HEK293T (cell line): Measurements from ENCODE around the gene SLC47A2.

Experiments used
- CTCF ChIA-PET: fragments of 350-600 bp; formaldehyde crosslinking; extraction: SDS; loops from one replicate; lab custom pipeline; 2021; ENCODE audit warnings: antibody characterized with exemption, inconsistent platforms; lab: Yijun Ruan, JAX
- POLR2A ChIA-PET: fragments of 350-600 bp; formaldehyde crosslinking; extraction: SDS; loops from one replicate; lab custom pipeline; 2020; ENCODE audit warnings: antibody characterized with exemption, inconsistent platforms; lab: Yijun Ruan, JAX
- DNase-seq: peaks from one replicate; pipeline ENCODE4 v3.0.0; 2012; ENCODE audit warnings: mixed read lengths; ENCODE audit errors: extremely low spot score
- ARNT ChIP-seq: fragments of 450-650 bp; IDR thresholded peaks from 2 replicates; pipeline ENCODE4 v1.6.1; 2017; ENCODE audit warnings: mild to moderate bottlenecking
- BHLHE40 ChIP-seq: fragments of 450-650 bp; IDR thresholded peaks from 2 replicates; pipeline ENCODE4 v1.6.1; 2016; ENCODE audit warnings: mild to moderate bottlenecking, moderate library complexity, borderline replicate concordance
- CTBP1 ChIP-seq: fragments of 450-650 bp; IDR thresholded peaks from 2 replicates; pipeline ENCODE4 v1.6.1; 2016; ENCODE audit warnings: borderline replicate concordance
- ELF4 ChIP-seq: fragments of 450-650 bp; IDR thresholded peaks from 2 replicates; pipeline ENCODE4 v1.6.1; 2017; ENCODE audit warnings: antibody characterized with exemption
- FOXA1 ChIP-seq: fragments of 450-650 bp; IDR thresholded peaks from 2 replicates; pipeline ENCODE4 v1.6.1; 2016; ENCODE audit warnings: mild to moderate bottlenecking
- FOXK2 ChIP-seq: fragments of 450-650 bp; IDR thresholded peaks from 2 replicates; pipeline ENCODE4 v1.6.1; 2016; ENCODE audit warnings: mild to moderate bottlenecking
- FOXM1 ChIP-seq: fragments of 450-650 bp; IDR thresholded peaks from 2 replicates; pipeline ENCODE4 v1.6.1; 2017; ENCODE audit warnings: mild to moderate bottlenecking, borderline replicate concordance
- HDGF ChIP-seq: fragments of 450-650 bp; IDR thresholded peaks from 2 replicates; pipeline ENCODE4 v1.6.1; 2017; ENCODE audit warnings: antibody characterized with exemption, borderline replicate concordance
- L3MBTL2 ChIP-seq: fragments of 450-650 bp; conservative IDR thresholded peaks from 2 replicates; pipeline ENCODE4 v1.6.1; 2016; ENCODE audit warnings: mild to moderate bottlenecking
- LEF1 ChIP-seq: fragments of 450-650 bp; IDR thresholded peaks from 2 replicates; pipeline ENCODE4 v1.6.1; 2017; ENCODE audit warnings: mild to moderate bottlenecking, borderline replicate concordance
- NFRKB ChIP-seq: fragments of 450-650 bp; IDR thresholded peaks from 2 replicates; pipeline ENCODE4 v1.6.1; 2016; ENCODE audit warnings: mild to moderate bottlenecking, moderate library complexity
- PKNOX1 ChIP-seq: fragments of 450-650 bp; IDR thresholded peaks from 2 replicates; pipeline ENCODE4 v1.6.1; 2016
- SP1 ChIP-seq: fragments of 450-650 bp; IDR thresholded peaks from 2 replicates; pipeline ENCODE4 v1.6.1; 2017
- SUZ12 ChIP-seq: fragments of 450-650 bp; IDR thresholded peaks from 2 replicates; pipeline ENCODE4 v1.6.1; 2016; ENCODE audit warnings: mild to moderate bottlenecking
- TARDBP ChIP-seq: fragments of 450-650 bp; IDR thresholded peaks from 2 replicates; pipeline ENCODE4 v1.6.1; 2016
- ZNF384 ChIP-seq: fragments of 450-650 bp; IDR thresholded peaks from 2 replicates; pipeline ENCODE4 v1.6.1; 2016

Gene SLC47A2

GRCh38 chr17:19740933-19741332 is 24.5 kb upstream of the SLC47A2 start:
- DNase-seq, result no peak
- TF ChIP-seq FOXM1 (no peak), TARDBP (no peak), CTBP1 (no peak), FOXA1 (no peak), ZNF384 (no peak), L3MBTL2 (no peak), NFRKB (no peak), ARNT (no peak), SUZ12 (no peak), PKNOX1 (no peak), FOXK2 (no peak), ELF4 (no peak), SP1 (no peak), LEF1 (no peak), HDGF (no peak), BHLHE40 (no peak)
- CTCF ChIA-PET, result no interaction called here
- POLR2A ChIA-PET, result interaction anchor here (1.1 to 1.3 kb wide), 2 partner anchors 10 to 92 kb away, joined by 3 read pairs; partner anchors contain the start of gene ALDH3A2

- TF ChIP-seq CTBP1 (no peak), LEF1 (no peak), FOXM1 (no peak), ZNF384 (no peak)
- CTCF ChIA-PET, result no interaction called here
- no peak for DNase-seq
- POLR2A ChIA-PET, result interaction anchor here (1.1 kb wide), 1 partner anchor 91 kb away, joined by 3 read pairs; the partner anchor contains the start of gene ALDH3A2
These were observed 23.1 kb upstream of the SLC47A2 start for GRCh38 chr17:19739241-19740201.

GRCh38 chr17:19738757-19739156 is 22.4 kb upstream of the SLC47A2 start:
- CTCF ChIA-PET, result no interaction called here
- POLR2A ChIA-PET, result interaction anchor here (1.2 kb wide), 1 partner anchor 83 kb away, joined by 3 read pairs; no protein-coding TSS in a partner anchor
- no peak for TF ChIP-seq SUZ12
- no peak for TF ChIP-seq HDGF
- TF ChIP-seq L3MBTL2, result no peak
- TF ChIP-seq PKNOX1, result no peak
- no peak for TF ChIP-seq TARDBP
- no peak for TF ChIP-seq FOXM1
- TF ChIP-seq ARNT, result no peak
- no peak for TF ChIP-seq CTBP1
- TF ChIP-seq FOXA1, result no peak
- TF ChIP-seq SP1, result no peak
- TF ChIP-seq BHLHE40, result no peak
- no peak for TF ChIP-seq LEF1
- TF ChIP-seq NFRKB, result no peak
- TF ChIP-seq ELF4, result no peak
- TF ChIP-seq FOXK2, result no peak
- TF ChIP-seq ZNF384, result no peak
- no peak for DNase-seq

GRCh38 chr17:19738073-19738449 is 21.7 kb upstream of the SLC47A2 start:
- POLR2A ChIA-PET, result interaction anchor here (1.2 kb wide), 1 partner anchor 83 kb away, joined by 3 read pairs; no protein-coding TSS in a partner anchor
- no peak for DNase-seq
- TF ChIP-seq ARNT (no peak), ZNF384 (no peak), FOXA1 (no peak), SUZ12 (no peak), CTBP1 (no peak), L3MBTL2 (no peak), HDGF (no peak), PKNOX1 (no peak), NFRKB (no peak), TARDBP (no peak), FOXM1 (no peak), ELF4 (no peak), LEF1 (no peak), BHLHE40 (no peak), FOXK2 (no peak), SP1 (no peak)
- CTCF ChIA-PET, result no interaction called here

GRCh38 chr17:19737305-19738072 is 21.1 kb upstream of the SLC47A2 start:
- CTCF ChIA-PET, result no interaction called here
- no peak for DNase-seq
- TF ChIP-seq NFRKB, result no peak
- no peak for TF ChIP-seq SP1
- TF ChIP-seq ELF4, result no peak
- TF ChIP-seq HDGF, result no peak
- TF ChIP-seq TARDBP, result no peak
- no peak for TF ChIP-seq ZNF384
- no peak for TF ChIP-seq CTBP1
- TF ChIP-seq FOXK2, result no peak
- TF ChIP-seq BHLHE40, result no peak
- TF ChIP-seq LEF1, result no peak
- TF ChIP-seq PKNOX1, result no peak
- no peak for TF ChIP-seq ARNT
- TF ChIP-seq FOXA1, result no peak
- no peak for TF ChIP-seq FOXM1
- TF ChIP-seq L3MBTL2, result no peak
- TF ChIP-seq SUZ12, result no peak
- POLR2A ChIA-PET, result interaction anchor here (1.2 kb wide), 1 partner anchor 82 kb away, joined by 3 read pairs; no protein-coding TSS in a partner anchor
